A549 (cell line): ENCODE results near the gene COL17A1. TPM values are rescaled to one million over a fixed set of nuclear protein-coding genes. Genes with fewer than 3 reads are reported as not detected.

ENCODE experiments used
- ATAC-seq, 2 experiments: fragments of 200-7000 bp in 1 of 2; fragments of >200 bp in 1 of 2; cut with Nextera tagmentation in 1 of 2; cut with Tn5 transposase in 1 of 2; 3 replicates each; pipeline versions ENCODE4 v1.8.0 to v1.9.1; 2018 to 2020; ENCODE audit warnings: mild to moderate bottlenecking in 1 of 2, moderate library complexity in 1 of 2
- CTCF ChIA-PET: fragments of 300-600 bp; sonication (Branson Sonifier 250); formaldehyde crosslinking; extraction: SDS; loops from one replicate; lab custom pipeline; 2021; ENCODE audit warnings: antibody characterized with exemption, inconsistent platforms; lab: Yijun Ruan, JAX
- POLR2A ChIA-PET: fragments of 350-600 bp; formaldehyde crosslinking; extraction: SDS; loops from one replicate; lab custom pipeline; 2021; ENCODE audit warnings: antibody characterized with exemption, inconsistent platforms; lab: Yijun Ruan, JAX
- DNase-seq, 2 experiments: peaks; one replicate each; pipeline versions ENCODE4 v3.0.0 to v3.0.0-alpha.2; 2011 to 2016; ENCODE audit warnings: low read depth in 1 of 2, low spot score in 1 of 2
- FAIRE-seq: peaks from 2 replicates; lab custom pipeline; 2011; peaks lifted over from hg19 to GRCh38; lab: Jason Lieb, UNC
- H3K27ac ChIP-seq, 2 experiments: fragments of >200 bp; sonication (Bioruptor Twin); formaldehyde crosslinking; 3 replicates each; pipeline ENCODE4 v1.5.1; 2016 to 2017
- H3K4me1 ChIP-seq: fragments of >200 bp; sonication (Bioruptor Twin); formaldehyde crosslinking; 3 replicates; pipeline ENCODE4 v1.6.1; 2016
- H3K4me2 ChIP-seq: fragments of >200 bp; sonication (Bioruptor Twin); formaldehyde crosslinking; 3 replicates; pipeline ENCODE4 v1.6.1; 2016
- H3K4me3 ChIP-seq: fragments of >200 bp; sonication (Bioruptor Twin); formaldehyde crosslinking; 3 replicates; pipeline ENCODE4 v1.5.1; 2016
- H3K9me3 ChIP-seq: fragments of >200 bp; sonication (Bioruptor Twin); formaldehyde crosslinking; 3 replicates; pipeline ENCODE4 v1.6.1; 2016
- CHD2 ChIP-seq: fragments of 150-350 bp; IDR thresholded peaks from 2 replicates; pipeline ENCODE4 v1.6.1; 2014; ENCODE audit warnings: low read length; ENCODE audit not compliant: partially characterized antibody
- CHD4 ChIP-seq: fragments of 200-600 bp; sonication (generic); IDR thresholded peaks from 2 replicates; pipeline ENCODE4 v1.6.1; 2016; ENCODE audit warnings: antibody characterized with exemption, mild to moderate bottlenecking, borderline replicate concordance
- EP300 ChIP-seq, 2 experiments: fragments of >200 bp; sonication (Bioruptor Twin); formaldehyde crosslinking; IDR thresholded peaks; 2 replicates in 1 of 2; 3 replicates in 1 of 2; pipeline ENCODE4 v1.6.1; 2016 to 2017
- FOSB ChIP-seq: fragments of 250-450 bp; sonication (Bioruptor Pico); IDR thresholded peaks from 2 replicates; pipeline ENCODE4 v1.5.0; 2020; ENCODE audit warnings: mild to moderate bottlenecking, moderate library complexity
- GATA3 ChIP-seq: IDR thresholded peaks from 2 replicates; pipeline ENCODE4 v1.6.1; 2012; ENCODE audit warnings: borderline replicate concordance
- HDAC2 ChIP-seq: fragments of 200-600 bp; sonication (generic); IDR thresholded peaks from 2 replicates; pipeline ENCODE4 v1.6.1; 2016
- HEYL ChIP-seq: fragments of 250-450 bp; sonication (Bioruptor Pico); IDR thresholded peaks from 2 replicates; pipeline ENCODE4 v1.8.0; 2021; ENCODE audit warnings: mild to moderate bottlenecking, moderate library complexity
- KDM1A ChIP-seq: fragments of 200-600 bp; sonication (generic); IDR thresholded peaks from 2 replicates; pipeline ENCODE4 v1.6.1; 2016; ENCODE audit warnings: low read depth, mild to moderate bottlenecking
- MAFK ChIP-seq: fragments of 450-650 bp; IDR thresholded peaks from 2 replicates; pipeline ENCODE4 v1.6.1; 2014; ENCODE audit not compliant: partially characterized antibody
- NFE2L2 ChIP-seq: fragments of 150-350 bp; conservative IDR thresholded peaks from 2 replicates; pipeline ENCODE4 v1.6.1; 2014; ENCODE audit warnings: low read length
- NR3C1 ChIP-seq: fragments of >200 bp; sonication (Bioruptor Twin); formaldehyde crosslinking; IDR thresholded peaks from 3 replicates; pipeline ENCODE4 v1.6.1; 2017
- RAD21 ChIP-seq, 2 experiments: fragments of >200 bp in 1 of 2; sonication (Bioruptor Twin) in 1 of 2; formaldehyde crosslinking in 1 of 2; IDR thresholded peaks in 1 of 2; conservative IDR thresholded peaks in 1 of 2; 2 replicates in 1 of 2; 3 replicates in 1 of 2; pipeline ENCODE4 v1.6.1; 2012 to 2018; ENCODE audit warnings: inconsistent platforms in 1 of 2
- RARB ChIP-seq: fragments of 250-450 bp; sonication (Bioruptor Pico); IDR thresholded peaks from 2 replicates; pipeline ENCODE4 v1.8.0; 2021; ENCODE audit warnings: mild to moderate bottlenecking, moderate library complexity
- RCOR1 ChIP-seq: fragments of 150-350 bp; IDR thresholded peaks from 2 replicates; pipeline ENCODE4 v1.6.1; 2014; ENCODE audit warnings: antibody characterized with exemption, low read length, low read depth
- RNF2 ChIP-seq: fragments of 200-600 bp; sonication (generic); IDR thresholded peaks from 2 replicates; pipeline ENCODE4 v1.6.1; 2016; ENCODE audit warnings: low read depth, mild to moderate bottlenecking, antibody characterized with exemption, moderate library complexity, borderline replicate concordance
- SMC3 ChIP-seq: fragments of >200 bp; sonication (Bioruptor Twin); formaldehyde crosslinking; IDR thresholded peaks from 3 replicates; pipeline ENCODE4 v1.6.1; 2018; ENCODE audit warnings: inconsistent platforms
- TFCP2L1 ChIP-seq: fragments of 250-450 bp; sonication (Bioruptor Pico); IDR thresholded peaks from 2 replicates; pipeline ENCODE4 v1.5.0; 2021; ENCODE audit warnings: mild to moderate bottlenecking
- TP53 ChIP-seq: fragments of 250-450 bp; sonication (Bioruptor Pico); IDR thresholded peaks from 2 replicates; pipeline ENCODE4 v1.5.0; 2021; ENCODE audit warnings: mild to moderate bottlenecking, moderate library complexity
- ZFP36 ChIP-seq: fragments of 450-650 bp; IDR thresholded peaks from 2 replicates; pipeline ENCODE4 v1.6.1; 2014; ENCODE audit warnings: borderline replicate concordance; ENCODE audit not compliant: partially characterized antibody
- WGBS: methylation state at CpG from one replicate; pipeline ENCODE4 v1.1.6; 2017; ENCODE audit errors: missing lambda C conversion rate; 5-methylcytosine and 5-hydroxymethylcytosine counted together
- polyA plus RNA-seq, 4 experiments: library from polyadenylated mRNA; depleted of rRNA in 3 of 4; stranded (reverse); fragments of >200 nt; fragmentation: RNase III in 1 of 4; extraction: RNeasy Plus Mini Kit Qiagen cat#74134 plus additional on column Dnase treatment in 1 of 4; gene quantifications; 2 replicates in 3 of 4; 3 replicates in 1 of 4; pipeline ENCODE4 v1.2.3, GENCODE V29; 2011 to 2017
- TF ChIP-seq, protein P1 (sequence below): fragments of >200 bp; sonication (Bioruptor Twin); formaldehyde crosslinking; IDR thresholded peaks from 3 replicates; pipeline ENCODE4 v1.6.1; 2016
- TF ChIP-seq, protein P2 (sequence below): IDR thresholded peaks from 2 replicates; pipeline ENCODE4 v1.6.1; 2012
- TF ChIP-seq, protein P3 (sequence below): fragments of 150-350 bp; IDR thresholded peaks from 2 replicates; pipeline ENCODE4 v1.6.1; 2014; ENCODE audit warnings: low read depth, mild to moderate bottlenecking, low read length
- TF ChIP-seq, protein P4 (sequence below): IDR thresholded peaks from 2 replicates; pipeline ENCODE4 v1.6.1; 2012
- TF ChIP-seq, protein P5 (sequence below): fragments of 450-650 bp; IDR thresholded peaks from 2 replicates; pipeline ENCODE4 v1.6.1; 2014; ENCODE audit warnings: antibody characterized with exemption

The COL17A1 gene
- polyA plus RNA-seq, 2 of the 4 experiments (the other 2 are of a cell fraction) = 1.3 to 1.6 TPM

DNA sequence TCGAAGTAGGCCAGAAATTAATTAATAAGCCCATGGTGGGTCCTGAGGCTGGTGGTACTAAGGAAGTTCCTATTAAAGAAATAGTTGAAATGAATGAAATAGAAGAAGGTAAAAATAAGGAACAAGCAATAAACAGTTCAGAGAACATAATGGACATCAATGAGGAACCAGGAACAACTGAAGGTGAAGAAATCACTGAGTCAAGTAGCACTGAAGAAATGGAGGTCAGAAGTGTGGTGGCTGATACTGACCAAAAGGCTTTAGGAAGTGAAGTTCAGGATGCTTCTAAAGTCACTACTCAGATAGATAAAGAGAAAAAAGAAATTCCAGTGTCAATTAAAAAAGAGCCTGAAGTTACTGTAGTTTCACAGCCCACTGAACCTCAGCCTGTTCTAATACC lies 82.8 kb downstream of the COL17A1 start (continued):
- TF ChIP-seq, protein P1, sequence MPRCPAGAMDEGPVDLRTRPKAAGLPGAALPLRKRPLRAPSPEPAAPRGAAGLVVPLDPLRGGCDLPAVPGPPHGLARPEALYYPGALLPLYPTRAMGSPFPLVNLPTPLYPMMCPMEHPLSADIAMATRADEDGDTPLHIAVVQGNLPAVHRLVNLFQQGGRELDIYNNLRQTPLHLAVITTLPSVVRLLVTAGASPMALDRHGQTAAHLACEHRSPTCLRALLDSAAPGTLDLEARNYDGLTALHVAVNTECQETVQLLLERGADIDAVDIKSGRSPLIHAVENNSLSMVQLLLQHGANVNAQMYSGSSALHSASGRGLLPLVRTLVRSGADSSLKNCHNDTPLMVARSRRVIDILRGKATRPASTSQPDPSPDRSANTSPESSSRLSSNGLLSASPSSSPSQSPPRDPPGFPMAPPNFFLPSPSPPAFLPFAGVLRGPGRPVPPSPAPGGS = no peak
- no peak for TF ChIP-seq CHD4
- TF ChIP-seq NFE2L2 = no peak

DNA sequence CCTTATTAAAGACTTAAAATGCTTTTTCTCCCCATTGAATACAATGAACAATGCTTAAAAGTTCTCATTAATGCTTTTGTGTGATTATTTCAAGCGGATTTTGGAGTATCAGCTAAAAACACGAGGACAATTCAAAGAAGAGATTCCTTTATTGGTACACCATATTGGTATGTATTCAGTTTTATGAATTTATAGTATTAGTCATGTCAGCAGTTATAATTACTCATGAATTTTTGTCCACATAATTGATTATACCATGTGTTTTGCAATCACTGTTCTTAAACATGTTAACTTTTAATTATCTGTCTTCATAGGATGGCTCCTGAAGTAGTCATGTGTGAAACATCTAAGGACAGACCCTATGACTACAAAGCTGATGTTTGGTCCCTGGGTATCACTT lies 86.9 kb downstream of the COL17A1 start:
- H3K4me1 ChIP-seq = no peaks in the 10 kb centered on the region
- CTCF ChIA-PET = interaction anchor here (1.7 kb wide), 1 partner anchor 12 kb away, joined by 4 read pairs; no protein-coding TSS in a partner anchor
- TF ChIP-seq MAFK (peak; percentile 84), HEYL (CRISPR knock-in tag) (no peak)
- no peak for DNase-seq
- no peak for ATAC-seq
- no peak for FAIRE-seq
- POLR2A ChIA-PET = no interaction called here
- 90% methylated on average over 2 of the region's 2 CpGs for WGBS
- H3K4me3 ChIP-seq = no peak overlapping the region
- no peaks in the 10 kb centered on the region for H3K9me3 ChIP-seq
- no peak overlapping the region for H3K4me2 ChIP-seq
- H3K27ac ChIP-seq = no peak overlapping the region

DNA sequence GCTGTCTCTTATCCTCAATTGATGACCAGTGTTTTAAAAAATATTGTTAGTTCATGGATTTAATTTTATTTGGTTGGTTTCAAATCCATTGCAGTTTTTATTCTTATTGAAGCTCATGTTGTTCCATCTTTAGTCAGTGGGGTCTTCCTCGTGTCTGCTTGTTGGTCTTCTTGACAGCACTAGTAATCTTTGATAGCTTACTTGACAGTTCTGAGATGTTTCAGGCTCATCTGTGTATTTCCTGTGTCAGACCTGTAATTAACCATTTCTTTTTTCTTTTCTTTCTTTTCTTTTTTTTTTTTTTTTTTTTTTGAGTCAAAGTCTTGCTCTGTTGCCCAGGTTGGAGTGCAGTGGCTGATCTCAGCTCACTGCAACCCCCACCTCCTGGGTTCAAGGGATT lies 90.5 kb downstream of the COL17A1 start:
- no peak for TF ChIP-seq TFCP2L1 (CRISPR knock-in tag)
- TF ChIP-seq, protein P2, sequence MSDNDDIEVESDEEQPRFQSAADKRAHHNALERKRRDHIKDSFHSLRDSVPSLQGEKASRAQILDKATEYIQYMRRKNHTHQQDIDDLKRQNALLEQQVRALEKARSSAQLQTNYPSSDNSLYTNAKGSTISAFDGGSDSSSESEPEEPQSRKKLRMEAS = no peak
- no peak for TF ChIP-seq GATA3
- TF ChIP-seq SMC3 = no peak
- TF ChIP-seq, protein P3, sequence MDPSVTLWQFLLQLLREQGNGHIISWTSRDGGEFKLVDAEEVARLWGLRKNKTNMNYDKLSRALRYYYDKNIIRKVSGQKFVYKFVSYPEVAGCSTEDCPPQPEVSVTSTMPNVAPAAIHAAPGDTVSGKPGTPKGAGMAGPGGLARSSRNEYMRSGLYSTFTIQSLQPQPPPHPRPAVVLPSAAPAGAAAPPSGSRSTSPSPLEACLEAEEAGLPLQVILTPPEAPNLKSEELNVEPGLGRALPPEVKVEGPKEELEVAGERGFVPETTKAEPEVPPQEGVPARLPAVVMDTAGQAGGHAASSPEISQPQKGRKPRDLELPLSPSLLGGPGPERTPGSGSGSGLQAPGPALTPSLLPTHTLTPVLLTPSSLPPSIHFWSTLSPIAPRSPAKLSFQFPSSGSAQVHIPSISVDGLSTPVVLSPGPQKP = no peak
- TF ChIP-seq EP300 (IDR thresholded peaks at IDR 0.05) = no peak
- no peak for TF ChIP-seq ZFP36
- TF ChIP-seq RCOR1 = no peak
- TF ChIP-seq NFE2L2 = no peak
- no peak for TF ChIP-seq RARB (CRISPR knock-in tag)
- TF ChIP-seq, protein P4, sequence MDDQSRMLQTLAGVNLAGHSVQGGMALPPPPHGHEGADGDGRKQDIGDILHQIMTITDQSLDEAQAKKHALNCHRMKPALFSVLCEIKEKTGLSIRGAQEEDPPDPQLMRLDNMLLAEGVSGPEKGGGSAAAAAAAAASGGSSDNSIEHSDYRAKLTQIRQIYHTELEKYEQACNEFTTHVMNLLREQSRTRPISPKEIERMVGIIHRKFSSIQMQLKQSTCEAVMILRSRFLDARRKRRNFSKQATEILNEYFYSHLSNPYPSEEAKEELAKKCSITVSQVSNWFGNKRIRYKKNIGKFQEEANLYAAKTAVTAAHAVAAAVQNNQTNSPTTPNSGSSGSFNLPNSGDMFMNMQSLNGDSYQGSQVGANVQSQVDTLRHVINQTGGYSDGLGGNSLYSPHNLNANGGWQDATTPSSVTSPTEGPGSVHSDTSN = no peak
- CTCF ChIA-PET = no interaction called here
- DNase-seq (no peak), FAIRE-seq (no peak), ATAC-seq (no peak)
- H3K4me3 ChIP-seq = no peak overlapping the region
- POLR2A ChIA-PET = no interaction called here
- H3K4me1 ChIP-seq = peaks cover 13% of the 10 kb centered on the region; the same call in 2 of the 3 replicates
- 91% methylated on average over 1 of the region's 1 CpG for WGBS
- no peak overlapping the region for H3K27ac ChIP-seq
- no peaks in the 10 kb centered on the region for H3K9me3 ChIP-seq
- H3K4me2 ChIP-seq = no peak overlapping the region

DNA sequence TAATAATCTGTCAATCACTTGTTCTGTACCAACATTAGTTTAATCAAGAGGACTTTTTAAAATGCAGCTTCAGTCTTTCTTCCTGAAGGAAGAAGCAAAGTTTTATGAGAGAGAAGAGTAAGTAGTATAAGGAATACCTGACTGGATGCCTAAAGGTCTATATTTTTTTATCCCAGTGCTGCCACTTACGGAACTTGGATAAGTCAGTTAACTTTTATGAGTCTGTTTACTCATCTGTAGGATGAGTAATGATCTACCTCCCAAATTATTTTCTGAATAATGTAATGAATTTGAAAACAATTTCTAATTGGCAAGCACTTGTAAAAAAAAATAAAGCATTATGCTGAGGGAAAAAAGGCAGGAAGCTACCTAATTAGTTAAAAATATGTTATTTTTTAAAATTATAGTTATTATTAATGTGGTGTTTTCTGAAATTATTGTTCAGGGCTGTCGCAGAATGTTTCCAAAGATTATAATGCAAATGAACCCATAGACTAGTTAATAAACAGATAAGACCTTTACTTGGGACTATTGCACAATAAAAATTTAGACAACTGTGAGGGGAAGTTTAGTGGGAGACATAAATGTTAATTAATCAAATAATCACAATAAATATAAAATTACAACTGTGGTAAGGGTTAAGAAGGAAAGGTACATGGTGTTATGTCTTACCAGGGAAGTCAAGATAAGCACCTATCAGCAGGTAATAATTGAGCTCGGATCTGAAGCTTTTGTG lies 94.1 kb downstream of the COL17A1 start:
- ChIA-PET POLR2A (no interaction called here), CTCF (interaction anchor here (0.6 to 2.2 kb wide), 2 partner anchors 27 to 101 kb away, joined by 4 to 6 read pairs; no protein-coding TSS in a partner anchor)
- peaks cover 24% of the 10 kb centered on the region; the same call in 2 of the 3 replicates for H3K4me1 ChIP-seq
- WGBS = 81% methylated on average over 3 of the region's 3 CpGs
- no peak for TF ChIP-seq TP53 (CRISPR knock-in tag)
- TF ChIP-seq KDM1A = no peak
- no peak for TF ChIP-seq RAD21 (conservative IDR thresholded peaks at IDR 0.05 in 1 of 2, IDR thresholded peaks at IDR 0.05 in 1 of 2)
- TF ChIP-seq, protein P3 = no peak
- no peak for TF ChIP-seq RNF2
- TF ChIP-seq NR3C1 = no peak
- TF ChIP-seq CHD2 = no peak
- TF ChIP-seq FOSB = no peak
- no peak for TF ChIP-seq HDAC2
- TF ChIP-seq, protein P5, sequence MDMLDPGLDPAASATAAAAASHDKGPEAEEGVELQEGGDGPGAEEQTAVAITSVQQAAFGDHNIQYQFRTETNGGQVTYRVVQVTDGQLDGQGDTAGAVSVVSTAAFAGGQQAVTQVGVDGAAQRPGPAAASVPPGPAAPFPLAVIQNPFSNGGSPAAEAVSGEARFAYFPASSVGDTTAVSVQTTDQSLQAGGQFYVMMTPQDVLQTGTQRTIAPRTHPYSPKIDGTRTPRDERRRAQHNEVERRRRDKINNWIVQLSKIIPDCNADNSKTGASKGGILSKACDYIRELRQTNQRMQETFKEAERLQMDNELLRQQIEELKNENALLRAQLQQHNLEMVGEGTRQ = no peak
- no peak for FAIRE-seq
- no peak for DNase-seq
- no peak overlapping the region for H3K4me3 ChIP-seq
- no peak overlapping the region for H3K27ac ChIP-seq
- ATAC-seq = no peak
- H3K4me2 ChIP-seq = no peak overlapping the region
- no peaks in the 10 kb centered on the region for H3K9me3 ChIP-seq
